Fibroblast of upper back skin (primary cell): ENCODE results near the gene MOXD1.

ENCODE experiments used
- DNase-seq: peaks from one replicate; pipeline ENCODE4 v3.0.0-alpha.2; 2013

The MOXD1 gene

GRCh38 chr6:132400883-132401617 lies at the start of gene MOXD1:
Gene MOXD1 (minus strand): TSS chr6:132401475. CDS start chr6:132401426, 49 bp downstream.
- peak; percentile 57 for DNase-seq

GRCh38 chr6:132446855-132447241 lies 45.6 kb upstream of the MOXD1 start:
- DNase-seq: no peak

- DNase-seq: no peak
Measured at GRCh38 chr6:132446141-132446854, 45.0 kb upstream of the MOXD1 start.

- DNase-seq: peak; percentile 93
Measured at GRCh38 chr6:132445201-132445951, 44.1 kb upstream of the MOXD1 start.

GRCh38 chr6:132443206-132443605 lies 41.9 kb upstream of the MOXD1 start:
- peak; percentile 62 for DNase-seq

- no peak for DNase-seq
Measured at GRCh38 chr6:132430110-132430509, 28.8 kb upstream of the MOXD1 start.

- DNase-seq: no peak
Measured at GRCh38 chr6:132425176-132425575, 23.9 kb upstream of the MOXD1 start.

GRCh38 chr6:132423839-132424238 lies 22.6 kb upstream of the MOXD1 start:
- no peak for DNase-seq

GRCh38 chr6:132418235-132418965 lies 17.1 kb upstream of the MOXD1 start:
- no peak for DNase-seq

- DNase-seq: no peak
Measured at GRCh38 chr6:132414761-132415160, 13.5 kb upstream of the MOXD1 start.

GRCh38 chr6:132414322-132414721 lies 13.0 kb upstream of the MOXD1 start:
- no peak for DNase-seq

- DNase-seq: peak; percentile 53
Measured at GRCh38 chr6:132413499-132413802, 12.2 kb upstream of the MOXD1 start.

GRCh38 chr6:132412656-132413498 lies 11.6 kb upstream of the MOXD1 start:
- peak; percentile 63 for DNase-seq

- DNase-seq: no peak
Measured at GRCh38 chr6:132411296-132411695, 10.0 kb upstream of the MOXD1 start.

- no peak for DNase-seq
Measured at GRCh38 chr6:132410830-132411229, 9.6 kb upstream of the MOXD1 start.

- DNase-seq: peak; percentile 40
Measured at GRCh38 chr6:132405143-132405915, 4.1 kb upstream of the MOXD1 start.

- no peak for DNase-seq
Measured at GRCh38 chr6:132404736-132405135, 3.5 kb upstream of the MOXD1 start.

- DNase-seq: no peak
Measured at GRCh38 chr6:132404330-132404729, 3.1 kb upstream of the MOXD1 start.

- DNase-seq: no peak
Measured at GRCh38 chr6:132401618-132402285, 477 bp upstream of the MOXD1 start.

- DNase-seq: no peak
Measured at GRCh38 chr6:132400555-132400882, 756 bp downstream of the MOXD1 start.
